GM12892 (cell line): ENCODE measurements around the gene CCDC158.

Experiments used
- POLR2AphosphoS5 ChIP-seq: IDR thresholded peaks from 2 replicates; pipeline ENCODE4 v1.6.1; 2011; ENCODE audit warnings: low read depth, low read length, control low read depth
- TAF1 ChIP-seq: IDR thresholded peaks from 2 replicates; pipeline ENCODE4 v1.6.1; 2011; ENCODE audit warnings: low read depth, mild to moderate bottlenecking, control low read depth, low read length, borderline replicate concordance

DNA sequence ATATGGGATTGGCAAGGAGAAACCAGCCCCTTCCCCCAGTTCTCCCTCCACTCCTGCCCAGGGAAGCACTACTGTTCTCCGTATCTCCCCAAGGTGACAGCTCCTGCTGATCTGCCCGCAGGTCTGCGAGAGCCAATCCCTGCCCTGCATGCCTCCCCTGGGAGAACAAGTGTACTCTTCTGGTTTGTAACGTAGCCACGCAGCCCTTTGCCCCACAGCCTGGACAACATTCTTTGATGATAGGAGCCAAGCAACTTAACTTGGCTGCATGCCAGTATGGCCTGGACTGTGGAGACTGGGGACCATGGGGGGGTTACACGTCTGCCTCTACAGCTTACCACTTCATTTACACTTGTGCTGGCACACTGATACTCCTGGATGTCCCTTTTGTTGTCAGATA is 112.4 kb downstream of the CCDC158 start:
- TF ChIP-seq TAF1 = no peak
- no peak for TF ChIP-seq POLR2AphosphoS5
